Measurements from ENCODE around the gene EMILIN1.
"Not testable (repeated sequence)": the region's sequence is repeated elsewhere in the genome, so short reads cannot be mapped to it uniquely, and the experiment has no call there.

Gene EMILIN1

GRCh38 chr2:27071990-27072830 lies 6.2 kb upstream of the EMILIN1 start:
- peak overlapping the region; percentile 98 for H3K4me3 ChIP-seq (ENCODE audit: extremely low read depth, insufficient read depth, low read length, poor library complexity, severe bottlenecking)
- WGBS, 2 experiments (ENCODE audit: insufficient coverage in 2 of 2): 3 to 9% methylated on average over 10 to 13 of the region's 34 CpGs
- H3K36me3 ChIP-seq (ENCODE audit: control insufficient read depth, insufficient read depth, low read length): peaks cover 36% of the 10 kb centered on the region
- H3K4me1 ChIP-seq (ENCODE audit: control insufficient read depth, insufficient read depth, low read length, poor library complexity, severe bottlenecking): peaks cover 16% of the 10 kb centered on the region
- H3K27ac ChIP-seq (ENCODE audit: low read depth, low read length, severe bottlenecking): peak overlapping the region; percentile 90
- H3K9me3 ChIP-seq (ENCODE audit: control insufficient read depth, low read length): no peaks in the 10 kb centered on the region

DNA sequence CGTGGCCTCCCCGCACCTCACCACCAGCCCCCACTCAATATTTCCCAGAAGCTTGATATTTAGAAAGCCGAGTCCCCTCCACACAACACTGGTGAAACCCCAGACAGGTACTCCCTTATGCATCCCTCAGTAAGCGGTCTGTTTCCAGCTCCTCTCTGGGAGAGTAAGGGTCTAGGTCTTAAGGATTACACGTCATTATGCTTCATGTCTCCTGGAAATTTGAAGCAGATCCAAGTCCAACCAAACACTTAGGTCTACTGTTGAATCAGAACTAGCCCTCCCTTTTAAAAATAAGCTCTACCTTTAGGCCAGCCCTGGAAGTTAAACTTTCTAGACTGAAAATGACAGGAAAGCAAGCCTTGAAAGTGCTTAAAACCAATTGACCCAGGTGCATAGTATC lies 5.5 kb upstream of the EMILIN1 start:
- Histone ChIP-seq H3K9me3 (ENCODE audit: control insufficient read depth, low read length) (no peaks in the 10 kb centered on the region), H3K27ac (ENCODE audit: low read depth, low read length, severe bottlenecking) (peak overlapping the region; percentile 90), H3K4me1 (ENCODE audit: control insufficient read depth, insufficient read depth, low read length, poor library complexity, severe bottlenecking) (peaks cover 16% of the 10 kb centered on the region), H3K36me3 (ENCODE audit: control insufficient read depth, insufficient read depth, low read length) (peaks cover 29% of the 10 kb centered on the region), H3K4me3 (ENCODE audit: extremely low read depth, insufficient read depth, low read length, poor library complexity, severe bottlenecking) (peak overlapping the region; percentile 98)
- WGBS, 2 experiments (ENCODE audit: insufficient coverage in 2 of 2): 59 to 75% methylated on average over 2 to 3 of the region's 5 CpGs

DNA sequence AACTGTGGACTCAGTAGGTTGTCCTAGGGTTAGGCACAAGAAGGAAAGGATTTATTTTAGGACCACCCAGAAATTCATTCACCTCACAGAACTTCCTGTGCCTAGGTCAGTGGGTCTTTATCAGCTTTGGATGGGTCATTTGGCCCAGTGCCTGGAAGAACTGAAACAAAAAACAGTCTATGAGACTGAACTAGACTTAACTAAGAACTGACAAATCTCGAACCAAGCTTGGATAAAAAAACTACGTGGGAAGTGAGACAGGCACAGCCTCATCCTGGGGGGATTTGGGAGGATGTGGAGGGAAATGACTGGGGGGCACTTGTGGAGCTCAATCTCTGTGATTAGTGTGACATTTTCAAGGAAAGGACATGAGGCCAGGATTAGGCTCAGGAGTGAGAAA lies 4.6 kb upstream of the EMILIN1 start:
- Histone ChIP-seq H3K36me3 (ENCODE audit: control insufficient read depth, insufficient read depth, low read length) (peaks cover 20% of the 10 kb centered on the region), H3K9me3 (ENCODE audit: control insufficient read depth, low read length) (no peaks in the 10 kb centered on the region), H3K4me1 (ENCODE audit: control insufficient read depth, insufficient read depth, low read length, poor library complexity, severe bottlenecking) (peaks cover 16% of the 10 kb centered on the region), H3K27ac (ENCODE audit: low read depth, low read length, severe bottlenecking) (no peak overlapping the region), H3K4me3 (ENCODE audit: extremely low read depth, insufficient read depth, low read length, poor library complexity, severe bottlenecking) (no peak overlapping the region)
- 83 to 95% methylated on average over 2 of the region's 2 CpGs for WGBS, 2 experiments (ENCODE audit: insufficient coverage in 2 of 2)

DNA sequence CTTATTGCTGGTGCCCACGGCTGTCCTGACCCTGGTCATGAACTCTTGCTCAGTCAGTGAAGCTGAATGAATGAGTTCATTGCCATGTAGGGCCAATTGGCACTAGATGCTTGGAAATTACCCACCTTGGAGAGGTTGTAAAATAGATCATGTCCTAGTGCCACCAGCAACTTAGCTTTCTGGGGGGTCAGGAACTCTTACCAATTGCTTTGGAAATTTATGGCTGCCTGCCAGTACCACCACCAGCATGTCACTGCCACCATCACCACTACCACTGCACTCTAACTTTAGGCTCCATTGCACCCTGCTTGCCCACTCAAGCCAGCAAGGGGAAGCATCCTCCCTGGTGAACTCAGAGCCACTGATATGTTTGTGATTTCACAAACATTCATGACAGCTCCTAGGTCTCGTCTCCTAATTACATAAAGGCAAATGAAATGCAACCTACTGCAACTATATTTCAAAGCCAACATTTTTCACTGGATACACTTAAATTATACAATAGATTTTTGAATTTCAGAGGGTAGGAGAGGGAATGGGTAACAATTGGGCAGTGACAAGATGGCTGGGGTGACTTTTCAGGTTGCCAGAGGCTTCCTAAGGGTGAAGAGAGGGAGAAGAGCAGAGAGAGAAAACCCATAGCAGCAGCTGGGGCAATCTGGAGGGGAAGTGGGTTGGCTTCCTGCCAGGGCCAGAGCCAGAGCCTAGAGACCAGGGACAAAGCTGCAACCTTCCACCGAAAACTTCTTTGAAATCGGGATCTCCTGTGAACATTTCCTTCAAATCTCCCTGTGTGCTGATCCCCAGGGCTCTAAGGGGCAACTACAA lies 3.5 kb upstream of the EMILIN1 start:
- 92 to 98% methylated on average over 3 to 4 of the region's 4 CpGs for WGBS, 2 experiments (ENCODE audit: insufficient coverage in 2 of 2)
- Histone ChIP-seq H3K27ac (ENCODE audit: low read depth, low read length, severe bottlenecking) (no peak overlapping the region), H3K36me3 (ENCODE audit: control insufficient read depth, insufficient read depth, low read length) (peaks cover 9% of the 10 kb centered on the region), H3K4me1 (ENCODE audit: control insufficient read depth, insufficient read depth, low read length, poor library complexity, severe bottlenecking) (peaks cover 9% of the 10 kb centered on the region), H3K9me3 (ENCODE audit: control insufficient read depth, low read length) (no peaks in the 10 kb centered on the region), H3K4me3 (ENCODE audit: extremely low read depth, insufficient read depth, low read length, poor library complexity, severe bottlenecking) (no peak overlapping the region)

DNA sequence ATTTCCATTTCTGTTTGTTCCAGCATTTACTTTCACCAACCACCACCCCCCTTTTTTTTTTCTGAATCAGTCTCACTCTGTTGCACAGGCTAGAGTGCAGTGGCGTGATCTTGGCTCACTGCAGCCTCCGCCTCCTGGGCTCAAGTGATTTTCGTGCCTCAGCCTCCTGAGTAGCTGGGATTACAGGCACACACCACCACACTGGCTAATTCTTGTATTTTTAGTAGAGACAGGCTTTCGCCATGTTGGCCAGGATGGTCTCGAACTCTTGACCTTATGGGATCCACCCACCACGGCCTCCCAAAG lies 2.9 kb upstream of the EMILIN1 start:
- H3K36me3 ChIP-seq (ENCODE audit: control insufficient read depth, insufficient read depth, low read length); H3K4me3 ChIP-seq (ENCODE audit: extremely low read depth, insufficient read depth, low read length, poor library complexity, severe bottlenecking); H3K27ac ChIP-seq (ENCODE audit: low read depth, low read length, severe bottlenecking); H3K9me3 ChIP-seq (ENCODE audit: control insufficient read depth, low read length); H3K4me1 ChIP-seq (ENCODE audit: control insufficient read depth, insufficient read depth, low read length, poor library complexity, severe bottlenecking): not testable (repeated sequence)
- 100% methylated on average over 1 to 6 of the region's 6 CpGs for WGBS, 2 experiments (ENCODE audit: insufficient coverage in 2 of 2)

DNA sequence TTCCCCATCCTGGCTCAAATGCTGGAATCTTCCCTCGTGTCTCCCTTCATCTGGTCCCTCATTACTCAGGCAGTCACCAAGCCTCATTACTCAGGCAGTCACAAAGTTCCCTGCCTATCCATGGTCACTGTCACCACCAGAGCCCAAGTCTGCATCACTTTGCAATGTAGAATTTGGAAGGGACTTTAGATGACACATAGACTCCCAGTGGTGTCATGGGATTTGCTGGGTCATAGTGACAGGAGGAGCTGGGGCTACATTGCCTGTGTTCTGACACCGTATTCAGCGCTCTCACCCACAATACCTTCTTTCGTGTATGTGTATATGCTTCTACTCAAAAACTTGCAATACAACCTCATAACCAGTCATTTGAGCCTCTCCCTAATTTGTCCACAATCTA lies 2.1 kb upstream of the EMILIN1 start:
- no peaks in the 10 kb centered on the region for H3K9me3 ChIP-seq (ENCODE audit: control insufficient read depth, low read length)
- no peak overlapping the region for H3K4me3 ChIP-seq (ENCODE audit: extremely low read depth, insufficient read depth, low read length, poor library complexity, severe bottlenecking)
- H3K27ac ChIP-seq (ENCODE audit: low read depth, low read length, severe bottlenecking): no peak overlapping the region
- H3K36me3 ChIP-seq (ENCODE audit: control insufficient read depth, insufficient read depth, low read length): no peaks in the 10 kb centered on the region
- WGBS, 2 experiments (ENCODE audit: insufficient coverage in 2 of 2): 100% methylated on average over 4 of the region's 4 CpGs
- peaks cover 3% of the 10 kb centered on the region for H3K4me1 ChIP-seq (ENCODE audit: control insufficient read depth, insufficient read depth, low read length, poor library complexity, severe bottlenecking)

DNA sequence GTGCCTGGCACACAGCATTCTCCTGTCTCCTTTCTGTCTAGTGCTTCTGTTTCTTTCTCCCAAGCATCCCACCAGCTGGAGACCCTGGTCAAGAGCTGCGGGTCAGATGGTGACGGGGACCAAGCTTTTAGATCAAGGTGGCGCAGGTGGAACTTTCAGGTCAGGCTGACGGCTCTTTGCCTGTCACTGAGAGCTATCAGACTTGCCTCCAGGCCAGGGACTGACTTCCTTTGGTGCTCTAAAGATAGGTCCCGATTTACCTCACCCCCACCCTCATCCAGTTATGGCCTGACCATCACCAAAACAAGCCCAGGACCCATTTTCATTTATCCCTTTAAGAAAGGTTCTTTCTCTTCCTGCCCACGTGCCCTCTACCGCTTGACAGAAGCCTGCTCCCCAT lies 1.2 kb upstream of the EMILIN1 start:
- Histone ChIP-seq H3K27ac (ENCODE audit: low read depth, low read length, severe bottlenecking) (no peak overlapping the region), H3K9me3 (ENCODE audit: control insufficient read depth, low read length) (no peaks in the 10 kb centered on the region), H3K4me1 (ENCODE audit: control insufficient read depth, insufficient read depth, low read length, poor library complexity, severe bottlenecking) (peaks cover 3% of the 10 kb centered on the region), H3K36me3 (ENCODE audit: control insufficient read depth, insufficient read depth, low read length) (no peaks in the 10 kb centered on the region), H3K4me3 (ENCODE audit: extremely low read depth, insufficient read depth, low read length, poor library complexity, severe bottlenecking) (no peak overlapping the region)
- 88 to 91% methylated on average over 5 to 7 of the region's 7 CpGs for WGBS, 2 experiments (ENCODE audit: insufficient coverage in 2 of 2)

GRCh38 chr2:27079233-27080139 lies 1.1 kb downstream of the EMILIN1 start:
- peaks cover 6% of the 10 kb centered on the region for H3K4me1 ChIP-seq (ENCODE audit: control insufficient read depth, insufficient read depth, low read length, poor library complexity, severe bottlenecking)
- no peaks in the 10 kb centered on the region for H3K36me3 ChIP-seq (ENCODE audit: control insufficient read depth, insufficient read depth, low read length)
- no peak overlapping the region for H3K27ac ChIP-seq (ENCODE audit: low read depth, low read length, severe bottlenecking)
- no peaks in the 10 kb centered on the region for H3K9me3 ChIP-seq (ENCODE audit: control insufficient read depth, low read length)
- H3K4me3 ChIP-seq (ENCODE audit: extremely low read depth, insufficient read depth, low read length, poor library complexity, severe bottlenecking): no peak overlapping the region
- WGBS, 2 experiments (ENCODE audit: insufficient coverage in 2 of 2): 92 to 94% methylated on average over 11 to 12 of the region's 14 CpGs

GRCh38 chr2:27080140-27080469 lies 1.7 kb downstream of the EMILIN1 start:
- WGBS, 2 experiments (ENCODE audit: insufficient coverage in 2 of 2): 94 to 97% methylated on average over 6 to 7 of the region's 7 CpGs
- H3K9me3 ChIP-seq (ENCODE audit: control insufficient read depth, low read length): no peaks in the 10 kb centered on the region
- H3K27ac ChIP-seq (ENCODE audit: low read depth, low read length, severe bottlenecking): no peak overlapping the region
- H3K4me1 ChIP-seq (ENCODE audit: control insufficient read depth, insufficient read depth, low read length, poor library complexity, severe bottlenecking): peaks cover 6% of the 10 kb centered on the region
- no peaks in the 10 kb centered on the region for H3K36me3 ChIP-seq (ENCODE audit: control insufficient read depth, insufficient read depth, low read length)
- H3K4me3 ChIP-seq (ENCODE audit: extremely low read depth, insufficient read depth, low read length, poor library complexity, severe bottlenecking): no peak overlapping the region

- H3K4me1 ChIP-seq (ENCODE audit: control insufficient read depth, insufficient read depth, low read length, poor library complexity, severe bottlenecking): peaks cover 10% of the 10 kb centered on the region
- no peaks in the 10 kb centered on the region for H3K9me3 ChIP-seq (ENCODE audit: control insufficient read depth, low read length)
- WGBS, 2 experiments (ENCODE audit: insufficient coverage in 2 of 2): 95 to 97% methylated on average over 14 of the region's 14 CpGs
- no peak overlapping the region for H3K4me3 ChIP-seq (ENCODE audit: extremely low read depth, insufficient read depth, low read length, poor library complexity, severe bottlenecking)
- no peaks in the 10 kb centered on the region for H3K36me3 ChIP-seq (ENCODE audit: control insufficient read depth, insufficient read depth, low read length)
- H3K27ac ChIP-seq (ENCODE audit: low read depth, low read length, severe bottlenecking): no peak overlapping the region
These were observed 2.2 kb downstream of the EMILIN1 start for GRCh38 chr2:27080603-27080936.
